Heart left ventricle (tissue), 16 donors: Measurements from ENCODE around the gene SIAE. TPM values are rescaled to one million over a fixed set of nuclear protein-coding genes. Genes with fewer than 3 reads are reported as not detected.
A peak's percentile ranks its signal among the peaks of the same experiment; 100 is the strongest.

Experiments
- ATAC-seq, 4 donors: fragments of 200-7000 bp; cut with Tn5 transposase; one replicate each; pipeline ENCODE4 v1.9.1; 2020 to 2022; ENCODE audit warnings: moderate library complexity in 4 of 4, mild to moderate bottlenecking in 3 of 4, moderate number of reproducible peaks in 1 of 4
- DNase-seq, 5 donors: peaks; one replicate each; pipeline ENCODE4 v3.0.0-alpha.2; 2020
- H3K27ac ChIP-seq, 12 donors: fragments of 200-600 bp; sonication (generic) in 4 of 12; one replicate each; pipeline versions ENCODE4 v1.5.0 to v1.8.0; 2016 to 2022; ENCODE audit warnings: mild to moderate bottlenecking in 2 of 12
- H3K27me3 ChIP-seq, 9 donors: fragments of 200-600 bp; sonication (generic) in 2 of 9; one replicate each; pipeline versions ENCODE4 v1.5.1 to v1.8.0; 2016 to 2022; ENCODE audit warnings: mild to moderate bottlenecking in 3 of 9
- H3K36me3 ChIP-seq, 9 donors: fragments of 200-600 bp; sonication (generic) in 2 of 9; one replicate each; pipeline versions ENCODE4 v1.5.0 to v1.8.0; 2018 to 2022; ENCODE audit warnings: mild to moderate bottlenecking in 2 of 9
- H3K4me1 ChIP-seq, 12 donors: fragments of 200-600 bp; sonication (generic) in 4 of 12; one replicate each; pipeline versions ENCODE4 v1.5.0 to v1.8.0; 2016 to 2022; ENCODE audit warnings: mild to moderate bottlenecking in 3 of 12
- H3K4me3 ChIP-seq, 12 donors: fragments of 200-600 bp; sonication (generic) in 4 of 12; one replicate each; pipeline versions ENCODE4 v1.5.0 to v1.8.0; 2017 to 2022; ENCODE audit warnings: mild to moderate bottlenecking in 9 of 12, moderate library complexity in 4 of 12
- H3K9me3 ChIP-seq, 12 donors: fragments of 200-600 bp; sonication (generic) in 4 of 12; one replicate each; pipeline versions ENCODE4 v1.5.0 to v1.8.0; 2016 to 2022; ENCODE audit warnings: mild to moderate bottlenecking in 1 of 12
- CTCF ChIP-seq, 12 donors: fragments of 200-600 bp; sonication (generic) in 4 of 12; IDR thresholded peaks; one replicate each; pipeline versions ENCODE4 v1.5.0 to v1.8.0; 2018 to 2022; ENCODE audit warnings: antibody characterized with exemption in 12 of 12, mild to moderate bottlenecking in 5 of 12
- POLR2A ChIP-seq, 2 donors: fragments of 450-650 bp; IDR thresholded peaks; one replicate each; pipeline ENCODE4 v1.6.1; 2017; ENCODE audit warnings: antibody characterized with exemption in 2 of 2, mild to moderate bottlenecking in 2 of 2, moderate library complexity in 2 of 2
- WGBS, 4 donors: extraction: QIAGEN DNeasy Blood & Tissue Kit in 2 of 4; methylation state at CpG; one replicate each; pipeline versions ENCODE4 v1.1.5 to v1.1.7; 2013 to 2018; 5-methylcytosine and 5-hydroxymethylcytosine counted together
- intact Hi-C, 10 donors: fragments of 100-400 bp; cut with DNase I; formaldehyde crosslinking; loops; one replicate each; pipeline versions ENCODE4 v1.11.1 to v1.14.2; 2022
- polyA plus RNA-seq, 2 donors: library from polyadenylated mRNA; stranded (reverse); fragments of 200-250 nt; gene quantifications; one replicate each; pipeline ENCODE4 v1.2.3, GENCODE V29; 2013
- total RNA-seq, 9 donors: library from RNA; depleted of rRNA in 2 of 9; stranded (reverse); fragments of >200 nt in 2 of 9; fragmentation: NEBNext Ultra II Directional in 3 of 9; extraction: Animal tissue kit (Norgen Biotek cat#: 25700) in 3 of 9; gene quantifications; one replicate each; pipeline versions ENCODE4 v1.1.0 to v1.2.4, GENCODE V29; 2016 to 2023
- donor health status: ischemic (EF 13 %, LVEDD 7.1; RV severe dilation, severe dysfunction).
- donor health status: healthy with polysubstance abuse.
- donor health status: DM: no; HTN: yes; CAD: no.
- donor health status: DM: no; HTN: no; CAD: no.
- donor health status: ischemic (EF 25% LVEDD 6.9; RV normal size, moderate dysfunction).
- donor health status: ischemic (EF 25% LVEDD 5.7; RV mildly dilated, moderate dysfunction).
- donor health status: healthy.
- donor health status: DM: yes; HTN: yes; CAD: no.
- donor health status: ischemic (EF 35%, LVEDD 5.7; RV mildly dilated, moderate dysfunction).
- donor health status: nonischemic (EF 11% LVEDD 7.7; RV severe dilation, severe dysfunction).
- donor health status: DM: yes; HTN: yes; CAD: no.
- donor health status: PGD.
- donor health status: ischemic (EF 29% LVEDD 5.4; RV normal size, mild dysfunction).
- donor health status: nonischemic (EF 23%, LVEDD 6.1; RV moderate dilation, normal function).

SIAE gene
- total and polyA plus RNA-seq, 11 donors: 24.2 to 87.8 (median 56.7) TPM

GRCh38 chr11:124672536-124673215 is 863 bp downstream of the SIAE start:
- Histone ChIP-seq H3K36me3 (peaks cover 0 to 10% (median 0%) of the 10 kb centered on the region in 9 donors), H3K4me3 (peak overlapping the region; percentile 64 to 85 (median 76)), H3K4me1 (peaks cover 0 to 45% (median 26%) of the 10 kb centered on the region in 12 donors), H3K9me3 (no peaks in the 10 kb centered on the region), H3K27me3 (no peaks in the 10 kb centered on the region), H3K27ac (peak overlapping the region; percentile 60 to 93 (median 88))
- TF ChIP-seq POLR2A (IDR thresholded peaks at IDR 0.05) (no peak), CTCF (IDR thresholded peaks at IDR 0.05) (no peak)
- intact Hi-C loops: loop anchor here in 6 of 10 donors (1.0 to 5.0 kb wide), 5 partner anchors 70 to 125 kb away; partner anchors contain the start of gene ESAM (in 3 of the 6)
- DNase-seq (no peak), ATAC-seq (no peak)
- 60 to 67% (median 64%) methylated on average over 6 to 7 of the region's 7 CpGs for WGBS, 4 donors

- TF ChIP-seq POLR2A (IDR thresholded peaks at IDR 0.05) (no peak), CTCF (IDR thresholded peaks at IDR 0.05) (no peak)
- ATAC-seq: no peak
- Histone ChIP-seq H3K9me3 (no peaks in the 10 kb centered on the region), H3K36me3 (peaks cover 0 to 29% (median 11%) of the 10 kb centered on the region in 9 donors), H3K27me3 (no peaks in the 10 kb centered on the region), H3K4me1 (peaks cover 0 to 32% (median 18%) of the 10 kb centered on the region in 12 donors), H3K4me3 (no peak overlapping the region), H3K27ac (no peak overlapping the region)
- no peak for DNase-seq
- intact Hi-C loops: loop anchor here in 4 of 10 donors (2.0 to 5.0 kb wide), 4 partner anchors 72 to 166 kb away; partner anchors contain the start of gene ESAM (in 1 of the 4)
- 53 to 65% (median 61%) methylated on average over 3 of the region's 3 CpGs for WGBS, 4 donors
Observed at GRCh38 chr11:124670732-124671131, 2.8 kb downstream of the SIAE start.

- Histone ChIP-seq H3K9me3 (no peaks in the 10 kb centered on the region), H3K36me3 (peaks cover 0 to 43% (median 14%) of the 10 kb centered on the region in 9 donors), H3K27me3 (no peaks in the 10 kb centered on the region), H3K4me1 (peaks cover 0 to 19% (median 11%) of the 10 kb centered on the region in 12 donors), H3K27ac (no peak overlapping the region), H3K4me3 (no peak overlapping the region)
- ATAC-seq (peak in 2 of 4 donors; percentile 29 to 41), DNase-seq (peak in 3 of 5 donors; percentile 30 to 49 (median 45))
- 21 to 23% (median 22%) methylated on average over 8 of the region's 8 CpGs for WGBS, 4 donors
- intact Hi-C loops: loop anchor here (1.0 to 10.0 kb wide), 12 partner anchors 73 to 196 kb away; partner anchors contain the start of genes ESAM (in 3 of the 10) and ROBO3 (in 1 of the 10)
- TF ChIP-seq CTCF (IDR thresholded peaks at IDR 0.05): peak; percentile 74 to 91 (median 80)
- no peak for TF ChIP-seq POLR2A (IDR thresholded peaks at IDR 0.05)
Observed at GRCh38 chr11:124669193-124669592, 4.3 kb downstream of the SIAE start.

GRCh38 chr11:124667601-124668000 is 5.9 kb downstream of the SIAE start:
- no peaks in the 10 kb centered on the region for H3K9me3 ChIP-seq
- H3K4me3 ChIP-seq: no peak overlapping the region
- H3K4me1 ChIP-seq: peaks cover 0 to 11% (median 2%) of the 10 kb centered on the region in 12 donors
- intact Hi-C loops: loop anchor here in 5 of 10 donors (5.0 to 10.0 kb wide), 4 partner anchors 75 to 197 kb away; partner anchors contain the start of gene ROBO3 (in 1 of the 5)
- H3K27ac ChIP-seq: no peak overlapping the region
- ATAC-seq (no peak), DNase-seq (no peak)
- no peak for TF ChIP-seq POLR2A (IDR thresholded peaks at IDR 0.05)
- TF ChIP-seq CTCF (IDR thresholded peaks at IDR 0.05): no peak
- peaks cover 0 to 55% (median 18%) of the 10 kb centered on the region in 9 donors for H3K36me3 ChIP-seq
- 92 to 97% (median 93%) methylated on average over 3 of the region's 3 CpGs for WGBS, 4 donors
- H3K27me3 ChIP-seq: no peaks in the 10 kb centered on the region
